ENCODE data around the gene NBAS. TPM values are rescaled to one million over a fixed set of nuclear protein-coding genes. Genes with fewer than 3 reads are reported as not detected.

Gene NBAS
- total RNA-seq, 1 experiment from 2014 or later, result 28.9 TPM

GRCh38 chr2:15160201-15160991 is 400.7 kb downstream of the NBAS start:
- no peaks in the 10 kb centered on the region; the same call in 1 of the 2 replicates for H4K20me1 ChIP-seq (ENCODE audit: insufficient read depth)
- TF ChIP-seq CTCF (conservative IDR thresholded peaks at IDR 0.05), result no peak
- TF ChIP-seq EZH2 (IDR thresholded peaks at IDR 0.05; ENCODE audit: low read depth), result no peak
- peaks cover 6% of the 10 kb centered on the region; the same call in 1 of the 2 replicates for H3K4me1 ChIP-seq (replicated peaks; ENCODE audit: insufficient read depth)
- H3F3A ChIP-seq (ENCODE audit: insufficient read depth, low read depth), result no peaks in the 10 kb centered on the region
- no peaks in the 10 kb centered on the region for H3K36me3 ChIP-seq (ENCODE audit: low read depth)
- CTCF ChIA-PET, result interaction anchor here (0.6 to 0.9 kb wide), 2 partner anchors 80 to 219 kb away, joined by 3 to 4 read pairs; no protein-coding TSS in a partner anchor
- BruUV-seq (replicated peaks), result no TSS peak
- no peak overlapping the region for H3K4me2 ChIP-seq
- intact Hi-C loops (cut with micrococcal nuclease; ENCODE audit: unreplicated experiment), result no loop called here
- no peaks in the 10 kb centered on the region for H3K79me2 ChIP-seq (ENCODE audit: low read depth)
- H3K27ac ChIP-seq, result no peak overlapping the region
- no peak overlapping the region for H2AFZ ChIP-seq
- DNase-seq, result no peak
- H3K9me3 ChIP-seq (ENCODE audit: insufficient read depth, low read depth), result no peaks in the 10 kb centered on the region
- H3K4me3 ChIP-seq, result no peak overlapping the region
- no peaks in the 10 kb centered on the region for H3K9me2 ChIP-seq (ENCODE audit: insufficient read depth)
- POLR2A ChIA-PET (ENCODE audit: unreplicated experiment), result no interaction called here
- H3K27me3 ChIP-seq (ENCODE audit: insufficient read depth, low read depth), result no peaks in the 10 kb centered on the region

- H3K36me3 ChIP-seq (ENCODE audit: low read depth), result no peaks in the 10 kb centered on the region
- intact Hi-C loops (cut with micrococcal nuclease; ENCODE audit: unreplicated experiment), result no loop called here
- CTCF ChIA-PET, result interaction anchor here (0.6 to 0.9 kb wide), 2 partner anchors 80 to 220 kb away, joined by 3 to 4 read pairs; no protein-coding TSS in a partner anchor
Measured at GRCh38 chr2:15159751-15160177, 401.4 kb downstream of the NBAS start.

GRCh38 chr2:15159206-15159605 is 401.9 kb downstream of the NBAS start:
- peaks cover 6% of the 10 kb centered on the region; the same call in 1 of the 2 replicates for H3K4me1 ChIP-seq (replicated peaks; ENCODE audit: insufficient read depth)
- H3K9me3 ChIP-seq (ENCODE audit: insufficient read depth, low read depth), result no peaks in the 10 kb centered on the region
- BruUV-seq (replicated peaks), result no TSS peak
- no peaks in the 10 kb centered on the region; the same call in 1 of the 2 replicates for H4K20me1 ChIP-seq (ENCODE audit: insufficient read depth)
- no peak overlapping the region for H3K4me3 ChIP-seq
- no peak overlapping the region for H3K4me2 ChIP-seq
- no peak for DNase-seq
- no peaks in the 10 kb centered on the region for H3F3A ChIP-seq (ENCODE audit: insufficient read depth, low read depth)
- no peak overlapping the region for H2AFZ ChIP-seq
- no peaks in the 10 kb centered on the region for H3K27me3 ChIP-seq (ENCODE audit: insufficient read depth, low read depth)
- ChIA-PET CTCF (interaction anchor here (0.6 kb wide), 1 partner anchor 9 kb away, joined by 6 read pairs; no protein-coding TSS in a partner anchor), POLR2A (ENCODE audit: unreplicated experiment) (no interaction called here)
- intact Hi-C loops (cut with micrococcal nuclease; ENCODE audit: unreplicated experiment), result no loop called here
- no peaks in the 10 kb centered on the region for H3K79me2 ChIP-seq (ENCODE audit: low read depth)
- no peak overlapping the region for H3K27ac ChIP-seq
- no peaks in the 10 kb centered on the region for H3K36me3 ChIP-seq (ENCODE audit: low read depth)
- H3K9me2 ChIP-seq (ENCODE audit: insufficient read depth), result no peaks in the 10 kb centered on the region
- TF ChIP-seq CTCF (conservative IDR thresholded peaks at IDR 0.05) (no peak), EZH2 (IDR thresholded peaks at IDR 0.05; ENCODE audit: low read depth) (no peak)

More at GRCh38 chr2:15159751-15160177, 401.4 kb downstream of the NBAS start:
- H3K4me3 ChIP-seq, result no peak overlapping the region
- H2AFZ ChIP-seq, result no peak overlapping the region
- H4K20me1 ChIP-seq (ENCODE audit: insufficient read depth), result no peaks in the 10 kb centered on the region; the same call in 1 of the 2 replicates
- no peaks in the 10 kb centered on the region for H3K9me2 ChIP-seq (ENCODE audit: insufficient read depth)
- POLR2A ChIA-PET (ENCODE audit: unreplicated experiment), result no interaction called here
- BruUV-seq (replicated peaks), result no TSS peak
- H3K27ac ChIP-seq, result no peak overlapping the region
- H3K4me2 ChIP-seq, result no peak overlapping the region
- no peaks in the 10 kb centered on the region for H3K27me3 ChIP-seq (ENCODE audit: insufficient read depth, low read depth)
- TF ChIP-seq CTCF (conservative IDR thresholded peaks at IDR 0.05), result peak; percentile 67
- TF ChIP-seq EZH2 (IDR thresholded peaks at IDR 0.05; ENCODE audit: low read depth), result no peak
- H3K9me3 ChIP-seq (ENCODE audit: insufficient read depth, low read depth), result no peaks in the 10 kb centered on the region
- no peak for DNase-seq
- H3K4me1 ChIP-seq (replicated peaks; ENCODE audit: insufficient read depth), result peaks cover 6% of the 10 kb centered on the region; the same call in 1 of the 2 replicates
- no peaks in the 10 kb centered on the region for H3F3A ChIP-seq (ENCODE audit: insufficient read depth, low read depth)
- H3K79me2 ChIP-seq (ENCODE audit: low read depth), result no peaks in the 10 kb centered on the region
